ENCODE measurements around the gene LRRC75B.
A peak's percentile ranks its signal among the peaks of the same experiment; 100 is the strongest.

Gene LRRC75B

GRCh38 chr22:24585461-24585860 is 7.4 kb downstream of the LRRC75B start:
- Mint-ChIP-seq H3K36me3 (no peaks in the 10 kb centered on the region), H3K4me1 (no peaks in the 10 kb centered on the region), H3K27ac (no peak overlapping the region), H3K4me3 (no peak overlapping the region), H3K27me3 (no peaks in the 10 kb centered on the region), H3K9me3 (no peaks in the 10 kb centered on the region)
- DNase-seq (ENCODE audit: low spot score in 2 of 2) (no peak), ATAC-seq (ENCODE audit: low read depth) (no peak)

- no peak for DNase-seq (ENCODE audit: low spot score in 2 of 2)
- H3K27ac Mint-ChIP-seq, result no peak overlapping the region
- H3K4me1 Mint-ChIP-seq, result no peaks in the 10 kb centered on the region
- no peaks in the 10 kb centered on the region for H3K36me3 Mint-ChIP-seq
- no peak overlapping the region for H3K4me3 Mint-ChIP-seq
- no peak for ATAC-seq (ENCODE audit: low read depth)
- no peaks in the 10 kb centered on the region for H3K27me3 Mint-ChIP-seq
- H3K9me3 Mint-ChIP-seq, result no peaks in the 10 kb centered on the region
These were observed 7.9 kb downstream of the LRRC75B start for GRCh38 chr22:24584871-24585411.

GRCh38 chr22:24584166-24584790 is 8.6 kb downstream of the LRRC75B start:
- ATAC-seq (ENCODE audit: low read depth), result no peak
- H3K4me3 Mint-ChIP-seq, result no peak overlapping the region
- H3K36me3 Mint-ChIP-seq, result no peaks in the 10 kb centered on the region
- DNase-seq (ENCODE audit: low spot score in 2 of 2), result no peak
- H3K4me1 Mint-ChIP-seq, result no peaks in the 10 kb centered on the region
- H3K27me3 Mint-ChIP-seq, result no peaks in the 10 kb centered on the region
- H3K9me3 Mint-ChIP-seq, result no peaks in the 10 kb centered on the region
- H3K27ac Mint-ChIP-seq, result no peak overlapping the region

DNA sequence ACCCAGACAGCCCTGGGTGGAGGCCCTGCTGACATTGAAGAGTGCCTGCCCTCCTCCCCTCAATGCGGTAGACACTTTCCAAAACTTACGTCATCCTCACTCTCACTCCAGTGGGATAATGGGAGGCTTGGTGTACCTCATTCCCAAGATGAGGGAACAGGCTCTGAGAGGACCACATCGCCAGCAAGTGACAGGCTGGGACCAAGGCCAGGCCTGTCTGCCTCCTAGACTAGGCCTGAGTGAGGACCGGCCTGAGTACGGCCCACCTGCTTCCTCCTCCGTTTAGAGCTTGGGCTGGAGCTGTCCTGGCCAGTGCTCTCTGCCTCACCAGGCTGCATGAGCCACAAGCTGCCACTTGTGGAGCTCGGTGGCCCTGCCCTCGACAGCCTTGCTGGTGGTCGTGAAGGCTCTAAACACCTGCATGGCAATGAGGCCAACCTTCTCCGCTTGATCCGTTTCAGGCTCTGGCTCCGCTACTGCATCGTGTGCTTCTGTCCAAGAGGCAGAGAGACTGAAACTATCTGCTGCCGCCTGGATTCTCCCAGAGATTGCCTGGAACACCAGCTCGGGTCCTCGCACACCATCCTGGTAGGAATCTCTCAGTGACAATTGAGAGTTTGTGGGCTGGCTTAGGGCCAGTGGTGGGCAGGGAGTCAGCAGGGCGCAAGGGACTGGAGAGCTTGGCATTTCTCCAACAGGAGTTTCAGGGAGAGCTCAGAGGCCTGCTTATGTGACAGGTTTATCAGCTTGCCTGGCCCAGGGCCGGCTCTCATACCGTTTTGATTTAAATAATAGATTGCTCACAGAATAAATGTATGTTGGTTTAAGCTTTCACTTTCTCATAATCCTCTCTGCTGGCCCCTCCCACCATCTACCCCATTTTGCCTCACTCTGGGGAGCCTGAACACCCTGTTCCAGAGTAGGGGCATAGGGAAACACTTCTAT is 9.4 kb downstream of the LRRC75B start:
- Mint-ChIP-seq H3K27me3 (no peaks in the 10 kb centered on the region), H3K4me3 (no peak overlapping the region), H3K4me1 (peaks cover 2% of the 10 kb centered on the region), H3K9me3 (no peaks in the 10 kb centered on the region), H3K27ac (no peak overlapping the region), H3K36me3 (peaks cover 3% of the 10 kb centered on the region)
- ATAC-seq (ENCODE audit: low read depth), result no peak
- DNase-seq (ENCODE audit: low spot score in 2 of 2), result no peak

GRCh38 chr22:24582056-24582814 is 10.6 kb downstream of the LRRC75B start:
- DNase-seq (ENCODE audit: low spot score in 2 of 2) (no peak), ATAC-seq (ENCODE audit: low read depth) (no peak)
- peaks cover 3% of the 10 kb centered on the region for H3K4me1 Mint-ChIP-seq
- peaks cover 5% of the 10 kb centered on the region for H3K36me3 Mint-ChIP-seq
- H3K27ac Mint-ChIP-seq, result no peak overlapping the region
- no peak overlapping the region for H3K4me3 Mint-ChIP-seq
- H3K27me3 Mint-ChIP-seq, result no peaks in the 10 kb centered on the region
- H3K9me3 Mint-ChIP-seq, result no peaks in the 10 kb centered on the region

DNA sequence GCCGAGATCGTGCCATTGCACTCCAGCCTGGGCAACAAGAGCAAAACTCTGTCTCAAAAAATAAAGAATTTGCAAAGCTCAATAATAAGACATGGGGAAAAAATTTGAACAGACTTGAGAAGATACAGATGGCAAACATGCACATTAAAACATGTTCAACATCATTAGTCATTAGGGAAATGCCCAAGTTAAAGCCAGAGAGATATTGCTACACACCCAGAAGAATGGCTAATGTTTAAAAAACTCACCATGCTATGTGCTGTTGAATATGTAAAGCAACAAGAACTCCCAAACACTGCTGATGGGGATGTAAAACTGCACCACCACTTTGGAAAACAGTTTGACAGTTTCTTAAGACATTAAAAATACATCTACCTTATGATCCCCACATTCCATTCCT is 12.6 kb downstream of the LRRC75B start:
- H3K27me3 Mint-ChIP-seq, result no peaks in the 10 kb centered on the region
- peak overlapping the region; percentile 31 for H3K27ac Mint-ChIP-seq
- H3K4me3 Mint-ChIP-seq, result no peak overlapping the region
- H3K36me3 Mint-ChIP-seq, result peaks cover 8% of the 10 kb centered on the region
- no peak for DNase-seq (ENCODE audit: low spot score in 2 of 2)
- peaks cover 3% of the 10 kb centered on the region for H3K4me1 Mint-ChIP-seq
- ATAC-seq (ENCODE audit: low read depth), result no peak
- no peaks in the 10 kb centered on the region for H3K9me3 Mint-ChIP-seq

GRCh38 chr22:24579258-24579601 is 13.6 kb downstream of the LRRC75B start:
- ATAC-seq (ENCODE audit: low read depth) (no peak), DNase-seq (ENCODE audit: low spot score in 2 of 2) (no peak)
- Mint-ChIP-seq H3K36me3 (peaks cover 16% of the 10 kb centered on the region), H3K4me3 (no peak overlapping the region), H3K4me1 (peaks cover 3% of the 10 kb centered on the region), H3K27me3 (no peaks in the 10 kb centered on the region), H3K9me3 (no peaks in the 10 kb centered on the region), H3K27ac (no peak overlapping the region)

GRCh38 chr22:24578355-24579257 is 14.3 kb downstream of the LRRC75B start:
- no peaks in the 10 kb centered on the region for H3K9me3 Mint-ChIP-seq
- ATAC-seq (ENCODE audit: low read depth) (no peak), DNase-seq (ENCODE audit: low spot score in 2 of 2) (no peak)
- peaks cover 16% of the 10 kb centered on the region for H3K36me3 Mint-ChIP-seq
- H3K27me3 Mint-ChIP-seq, result no peaks in the 10 kb centered on the region
- peaks cover 3% of the 10 kb centered on the region for H3K4me1 Mint-ChIP-seq
- H3K4me3 Mint-ChIP-seq, result no peak overlapping the region
- peak overlapping the region; percentile 72 for H3K27ac Mint-ChIP-seq

GRCh38 chr22:24576778-24577177 is 16.1 kb downstream of the LRRC75B start:
- H3K9me3 Mint-ChIP-seq, result no peaks in the 10 kb centered on the region
- H3K4me1 Mint-ChIP-seq, result peaks cover 3% of the 10 kb centered on the region
- H3K4me3 Mint-ChIP-seq, result no peak overlapping the region
- no peak overlapping the region for H3K27ac Mint-ChIP-seq
- no peak for DNase-seq (ENCODE audit: low spot score in 2 of 2)
- ATAC-seq (ENCODE audit: low read depth), result no peak
- no peaks in the 10 kb centered on the region for H3K27me3 Mint-ChIP-seq
- H3K36me3 Mint-ChIP-seq, result peaks cover 26% of the 10 kb centered on the region

DNA sequence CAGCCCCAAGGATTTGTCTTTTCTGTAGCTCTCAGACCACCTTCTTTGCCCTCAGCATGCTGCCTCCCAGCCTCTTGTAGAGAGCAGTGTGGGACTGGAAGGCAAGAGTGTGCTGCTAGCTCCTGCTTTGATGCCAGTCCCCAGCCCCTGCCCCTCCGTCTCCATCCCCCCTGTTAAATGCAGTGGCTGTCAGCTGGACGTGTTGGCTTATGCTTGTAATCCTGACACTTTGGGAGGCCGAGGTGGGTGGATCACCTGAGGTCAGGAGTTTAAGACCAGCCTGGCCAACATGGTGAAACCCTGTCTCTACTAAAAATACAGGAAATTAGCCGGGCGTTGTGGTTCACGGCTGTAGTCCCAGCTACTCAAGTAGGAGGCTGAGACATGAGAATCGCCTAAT is 21.6 kb downstream of the LRRC75B start:
- ATAC-seq (ENCODE audit: low read depth) (no peak), DNase-seq (ENCODE audit: low spot score in 2 of 2) (no peak)
- H3K4me3 Mint-ChIP-seq, result no peak overlapping the region
- H3K27me3 Mint-ChIP-seq, result no peaks in the 10 kb centered on the region
- H3K9me3 Mint-ChIP-seq, result no peaks in the 10 kb centered on the region
- H3K27ac Mint-ChIP-seq, result no peak overlapping the region
- peaks cover 5% of the 10 kb centered on the region for H3K4me1 Mint-ChIP-seq
- H3K36me3 Mint-ChIP-seq, result peaks cover 25% of the 10 kb centered on the region

GRCh38 chr22:24567668-24568067 is 25.2 kb downstream of the LRRC75B start:
- Mint-ChIP-seq H3K4me1 (peaks cover 23% of the 10 kb centered on the region), H3K27ac (no peak overlapping the region), H3K36me3 (peaks cover 18% of the 10 kb centered on the region), H3K27me3 (no peaks in the 10 kb centered on the region), H3K4me3 (no peak overlapping the region), H3K9me3 (no peaks in the 10 kb centered on the region)
- DNase-seq (ENCODE audit: low spot score in 2 of 2) (no peak), ATAC-seq (ENCODE audit: low read depth) (no peak)

DNA sequence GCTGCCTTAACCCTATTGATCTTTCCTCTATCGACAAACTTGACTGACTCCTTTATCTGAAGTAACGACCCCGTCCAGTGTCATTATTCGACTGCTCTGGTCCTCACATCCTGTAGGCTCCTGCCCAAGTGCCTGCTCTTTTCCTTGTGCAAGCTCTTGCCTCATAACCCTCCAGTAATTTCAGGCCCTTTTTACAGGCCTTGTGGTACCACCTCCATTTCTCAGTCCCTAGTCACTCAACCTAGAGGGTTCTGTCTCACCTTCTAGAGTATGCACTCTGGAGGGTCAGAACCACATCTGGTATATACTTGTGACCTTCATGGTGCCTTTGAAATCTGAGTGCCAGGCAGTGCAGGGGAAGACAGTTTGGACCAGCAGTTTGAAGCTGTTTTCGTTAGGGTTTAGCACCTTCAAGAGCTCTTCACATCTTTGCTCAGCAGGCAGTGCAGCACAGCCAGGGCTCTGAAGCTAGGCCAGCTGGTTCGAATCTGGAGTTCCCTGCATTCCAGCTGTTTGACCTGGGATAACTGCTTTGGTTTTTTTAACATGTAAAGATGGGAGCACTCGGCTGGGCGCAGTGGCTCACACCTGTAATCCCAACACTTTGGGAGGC is 25.9 kb downstream of the LRRC75B start:
- ATAC-seq (ENCODE audit: low read depth) (no peak), DNase-seq (ENCODE audit: low spot score in 2 of 2) (no peak)
- Mint-ChIP-seq H3K4me3 (no peak overlapping the region), H3K27me3 (no peaks in the 10 kb centered on the region), H3K27ac (no peak overlapping the region), H3K9me3 (no peaks in the 10 kb centered on the region), H3K4me1 (peaks cover 25% of the 10 kb centered on the region), H3K36me3 (peaks cover 16% of the 10 kb centered on the region)

GRCh38 chr22:24565077-24565476 is 27.8 kb downstream of the LRRC75B start:
- no peaks in the 10 kb centered on the region for H3K9me3 Mint-ChIP-seq
- DNase-seq (ENCODE audit: low spot score in 2 of 2) (no peak), ATAC-seq (ENCODE audit: low read depth) (no peak)
- peaks cover 13% of the 10 kb centered on the region for H3K36me3 Mint-ChIP-seq
- peaks cover 28% of the 10 kb centered on the region for H3K4me1 Mint-ChIP-seq
- H3K27ac Mint-ChIP-seq, result no peak overlapping the region
- no peaks in the 10 kb centered on the region for H3K27me3 Mint-ChIP-seq
- no peak overlapping the region for H3K4me3 Mint-ChIP-seq
